ENCODE measurements around the gene PIGS. TPM values are rescaled to one million over a fixed set of nuclear protein-coding genes. Genes with fewer than 3 reads are reported as not detected.
A peak's percentile ranks its signal among the peaks of the same experiment; 100 is the strongest.

Gene PIGS
- total RNA-seq, 1 experiment from 2014 or later: 50.9 TPM

DNA sequence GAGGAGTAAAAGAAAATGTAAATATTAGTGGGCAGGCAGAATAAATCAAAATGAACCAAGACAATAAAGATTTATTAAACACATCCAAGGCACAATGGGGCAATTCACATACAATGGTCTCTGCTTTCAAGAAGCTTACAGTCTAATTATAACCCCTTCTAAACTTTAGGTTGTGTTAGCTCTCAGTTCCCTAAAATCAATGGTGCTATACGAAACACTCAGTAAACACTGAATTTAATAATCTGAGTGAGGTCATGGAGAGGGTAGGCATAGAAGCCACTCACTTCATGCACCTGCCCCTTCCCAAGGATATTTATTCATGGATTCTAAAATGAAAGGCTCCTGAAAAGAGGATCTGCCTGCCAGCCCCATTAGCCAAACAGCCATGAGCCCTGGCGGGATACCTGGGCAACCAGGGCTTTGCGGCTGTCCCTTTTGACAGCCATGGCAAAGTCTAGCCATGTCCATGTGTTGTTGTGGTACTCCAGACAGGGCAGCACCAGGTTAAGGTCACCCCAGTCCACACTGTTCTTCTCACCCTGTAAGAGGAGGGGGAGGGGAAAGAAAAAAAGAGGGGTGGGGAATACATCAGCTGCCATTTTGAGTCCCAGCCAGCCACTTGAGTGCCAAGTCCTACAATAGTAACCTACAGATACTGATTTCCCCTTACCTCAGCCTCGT is 44.1 kb upstream of the PIGS start:
- no peak for DNase-seq
- CTCF ChIA-PET: no interaction called here
- no peaks in the 10 kb centered on the region for H3K9me3 Mint-ChIP-seq (ENCODE audit: low read depth, unreplicated experiment)
- peaks cover 11% of the 10 kb centered on the region for H3K36me3 Mint-ChIP-seq (ENCODE audit: insufficient read depth, unreplicated experiment)
- H3K4me3 Mint-ChIP-seq (ENCODE audit: low read depth, unreplicated experiment): no peak overlapping the region
- TF ChIP-seq, protein P1, sequence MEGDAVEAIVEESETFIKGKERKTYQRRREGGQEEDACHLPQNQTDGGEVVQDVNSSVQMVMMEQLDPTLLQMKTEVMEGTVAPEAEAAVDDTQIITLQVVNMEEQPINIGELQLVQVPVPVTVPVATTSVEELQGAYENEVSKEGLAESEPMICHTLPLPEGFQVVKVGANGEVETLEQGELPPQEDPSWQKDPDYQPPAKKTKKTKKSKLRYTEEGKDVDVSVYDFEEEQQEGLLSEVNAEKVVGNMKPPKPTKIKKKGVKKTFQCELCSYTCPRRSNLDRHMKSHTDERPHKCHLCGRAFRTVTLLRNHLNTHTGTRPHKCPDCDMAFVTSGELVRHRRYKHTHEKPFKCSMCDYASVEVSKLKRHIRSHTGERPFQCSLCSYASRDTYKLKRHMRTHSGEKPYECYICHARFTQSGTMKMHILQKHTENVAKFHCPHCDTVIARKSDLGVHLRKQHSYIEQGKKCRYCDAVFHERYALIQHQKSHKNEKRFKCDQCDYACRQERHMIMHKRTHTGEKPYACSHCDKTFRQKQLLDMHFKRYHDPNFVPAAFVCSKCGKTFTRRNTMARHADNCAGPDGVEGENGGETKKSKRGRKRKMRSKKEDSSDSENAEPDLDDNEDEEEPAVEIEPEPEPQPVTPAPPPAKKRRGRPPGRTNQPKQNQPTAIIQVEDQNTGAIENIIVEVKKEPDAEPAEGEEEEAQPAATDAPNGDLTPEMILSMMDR (IDR thresholded peaks at IDR 0.05; ENCODE audit: unreplicated experiment): no peak
- H3K27ac Mint-ChIP-seq (ENCODE audit: unreplicated experiment): no peak overlapping the region
- intact Hi-C loops (cut with micrococcal nuclease; ENCODE audit: unreplicated experiment): no loop called here
- H3K4me1 Mint-ChIP-seq (ENCODE audit: low read depth, unreplicated experiment): no peaks in the 10 kb centered on the region
- H3K27me3 Mint-ChIP-seq (ENCODE audit: unreplicated experiment): no peaks in the 10 kb centered on the region
- no TSS peak for BruUV-seq (replicated peaks)

DNA sequence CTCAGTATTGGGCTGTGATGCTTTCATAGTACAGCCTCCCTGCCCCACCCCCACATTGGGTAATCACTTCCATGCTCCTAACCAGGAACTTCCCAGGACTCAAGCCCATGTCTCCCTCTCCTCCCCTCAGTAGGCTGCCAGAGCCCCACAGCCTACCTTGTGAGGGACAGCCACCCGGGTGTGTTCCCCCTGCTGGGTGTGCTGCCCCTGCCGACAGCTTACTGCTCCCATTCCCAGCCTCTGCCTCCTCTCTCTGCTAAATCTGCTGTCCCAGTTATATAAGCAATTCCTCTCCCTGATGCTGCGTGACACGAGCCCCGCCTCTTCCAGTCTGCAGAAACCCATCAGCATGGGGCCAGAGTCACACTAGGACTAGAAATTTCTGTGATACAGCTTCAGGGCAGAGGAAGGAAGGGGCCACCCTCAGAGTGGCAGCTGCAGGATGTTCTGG is 42.6 kb upstream of the PIGS start, which contains the start of gene RSKR:
Gene RSKR, minus strand, starts transcription at position 255 of the 451 bp plus-strand sequence. Its CDS starts 24 bp downstream, at position 231.
- intact Hi-C loops (cut with micrococcal nuclease; ENCODE audit: unreplicated experiment): loop anchor here (5.0 kb wide), 1 partner anchor 122 kb away; no protein-coding TSS in a partner anchor
- TF ChIP-seq, protein P1 (IDR thresholded peaks at IDR 0.05; ENCODE audit: unreplicated experiment): no peak
- Mint-ChIP-seq H3K27me3 (ENCODE audit: unreplicated experiment) (no peaks in the 10 kb centered on the region), H3K27ac (ENCODE audit: unreplicated experiment) (peak within 1 kb of the TSS; percentile 26), H3K4me1 (ENCODE audit: low read depth, unreplicated experiment) (no peaks in the 10 kb centered on the region), H3K9me3 (ENCODE audit: low read depth, unreplicated experiment) (no peaks in the 10 kb centered on the region), H3K4me3 (ENCODE audit: low read depth, unreplicated experiment) (no peak within 1 kb of the TSS), H3K36me3 (ENCODE audit: insufficient read depth, unreplicated experiment) (peaks cover 10% of the 10 kb centered on the region)
- CTCF ChIA-PET: interaction anchor here (1.5 kb wide), 1 partner anchor 119 kb away, joined by 5 read pairs; no protein-coding TSS in a partner anchor
- no peak for DNase-seq
- BruUV-seq (replicated peaks): no TSS peak

DNA sequence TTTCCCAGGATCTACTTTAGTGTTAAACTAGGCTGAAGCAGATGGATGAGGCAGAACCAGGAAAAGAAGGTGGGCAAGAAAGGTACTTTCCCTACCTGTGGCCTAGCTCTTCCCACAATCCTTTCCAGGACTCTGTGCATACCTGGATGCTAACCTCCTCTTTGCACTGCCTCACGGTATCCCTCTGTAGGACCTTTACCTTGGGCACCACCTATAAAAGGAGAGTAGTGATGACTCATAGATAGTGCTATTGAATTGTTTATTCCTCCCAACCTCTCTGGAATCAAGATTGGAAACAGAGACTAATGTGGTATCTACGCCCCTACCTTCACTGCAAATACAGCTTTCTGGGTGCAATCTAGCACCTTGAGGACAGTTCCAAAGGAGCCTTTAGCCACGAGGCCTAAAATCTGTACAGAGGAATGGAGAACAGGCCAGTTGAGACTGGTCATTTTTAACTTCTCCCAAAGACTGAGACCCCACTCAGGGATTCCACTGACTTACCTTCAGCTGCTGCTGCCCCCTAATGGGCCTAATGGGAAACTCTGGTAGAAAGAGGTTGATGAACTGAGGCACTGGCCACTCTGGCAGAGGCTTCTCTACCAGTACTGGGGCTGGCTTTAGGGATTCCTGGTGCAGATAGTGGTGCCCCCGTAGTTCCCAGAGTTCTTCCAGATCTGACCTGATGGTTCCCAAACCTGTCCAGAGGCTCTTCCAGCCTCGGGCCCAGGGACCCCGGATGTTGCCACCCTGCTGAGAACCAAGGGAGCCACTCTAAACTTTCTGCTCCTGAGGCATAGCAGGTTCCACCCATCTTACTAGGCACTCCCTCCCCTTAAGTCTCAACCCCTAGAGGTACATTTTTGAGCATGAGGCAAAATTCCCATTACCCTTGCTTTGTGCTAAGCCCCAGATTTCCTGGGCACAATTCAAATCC is 41.9 kb upstream of the PIGS start:
- no peak overlapping the region for H3K27ac Mint-ChIP-seq (ENCODE audit: unreplicated experiment)
- intact Hi-C loops (cut with micrococcal nuclease; ENCODE audit: unreplicated experiment): loop anchor here (5.0 kb wide), 1 partner anchor 121 kb away; no protein-coding TSS in a partner anchor
- no TSS peak for BruUV-seq (replicated peaks)
- TF ChIP-seq, protein P1 (IDR thresholded peaks at IDR 0.05; ENCODE audit: unreplicated experiment): peak; percentile 24
- CTCF ChIA-PET: interaction anchor here (1.5 kb wide), 1 partner anchor 118 kb away, joined by 5 read pairs; no protein-coding TSS in a partner anchor
- peaks cover 11% of the 10 kb centered on the region for H3K36me3 Mint-ChIP-seq (ENCODE audit: insufficient read depth, unreplicated experiment)
- DNase-seq: peak; percentile 46
- no peaks in the 10 kb centered on the region for H3K4me1 Mint-ChIP-seq (ENCODE audit: low read depth, unreplicated experiment)
- H3K4me3 Mint-ChIP-seq (ENCODE audit: low read depth, unreplicated experiment): no peak overlapping the region
- H3K27me3 Mint-ChIP-seq (ENCODE audit: unreplicated experiment): no peaks in the 10 kb centered on the region
- no peaks in the 10 kb centered on the region for H3K9me3 Mint-ChIP-seq (ENCODE audit: low read depth, unreplicated experiment)

DNA sequence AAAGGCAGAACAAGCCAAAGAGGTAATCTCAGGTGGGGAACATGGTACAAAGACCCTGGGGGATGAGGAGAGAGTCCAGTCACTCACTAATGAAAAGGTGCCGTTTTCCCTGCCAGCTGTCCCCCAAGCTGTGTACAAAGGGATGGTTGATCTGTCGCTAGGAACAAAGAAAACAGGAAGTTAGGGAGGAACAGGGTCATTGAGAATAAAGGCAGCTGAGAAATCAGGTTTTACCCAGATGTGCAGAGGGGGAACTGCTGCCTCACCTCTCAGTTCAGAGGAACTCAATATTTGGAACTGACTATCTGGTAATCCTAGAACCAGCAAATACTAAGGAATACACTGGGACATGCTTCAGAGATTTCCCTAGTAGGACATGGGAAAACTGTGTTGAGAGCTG is 41.2 kb upstream of the PIGS start:
- BruUV-seq (replicated peaks): no TSS peak
- no peak overlapping the region for H3K4me3 Mint-ChIP-seq (ENCODE audit: low read depth, unreplicated experiment)
- TF ChIP-seq, protein P1 (IDR thresholded peaks at IDR 0.05; ENCODE audit: unreplicated experiment): no peak
- no peaks in the 10 kb centered on the region for H3K9me3 Mint-ChIP-seq (ENCODE audit: low read depth, unreplicated experiment)
- DNase-seq: no peak
- CTCF ChIA-PET: interaction anchor here (1.5 kb wide), 1 partner anchor 117 kb away, joined by 5 read pairs; no protein-coding TSS in a partner anchor
- intact Hi-C loops (cut with micrococcal nuclease; ENCODE audit: unreplicated experiment): loop anchor here (5.0 kb wide), 1 partner anchor 120 kb away; no protein-coding TSS in a partner anchor
- no peak overlapping the region for H3K27ac Mint-ChIP-seq (ENCODE audit: unreplicated experiment)
- H3K36me3 Mint-ChIP-seq (ENCODE audit: insufficient read depth, unreplicated experiment): peaks cover 11% of the 10 kb centered on the region
- no peaks in the 10 kb centered on the region for H3K4me1 Mint-ChIP-seq (ENCODE audit: low read depth, unreplicated experiment)
- H3K27me3 Mint-ChIP-seq (ENCODE audit: unreplicated experiment): no peaks in the 10 kb centered on the region
